NCI-H748 (cell line): Measurements from ENCODE around the gene CNTNAP5.

Experiments used
- DNase-seq: peaks from one replicate; lab custom pipeline; 2025; ENCODE audit not compliant: unreplicated experiment; lab: John Stamatoyannopoulos, UW

Gene CNTNAP5

DNA sequence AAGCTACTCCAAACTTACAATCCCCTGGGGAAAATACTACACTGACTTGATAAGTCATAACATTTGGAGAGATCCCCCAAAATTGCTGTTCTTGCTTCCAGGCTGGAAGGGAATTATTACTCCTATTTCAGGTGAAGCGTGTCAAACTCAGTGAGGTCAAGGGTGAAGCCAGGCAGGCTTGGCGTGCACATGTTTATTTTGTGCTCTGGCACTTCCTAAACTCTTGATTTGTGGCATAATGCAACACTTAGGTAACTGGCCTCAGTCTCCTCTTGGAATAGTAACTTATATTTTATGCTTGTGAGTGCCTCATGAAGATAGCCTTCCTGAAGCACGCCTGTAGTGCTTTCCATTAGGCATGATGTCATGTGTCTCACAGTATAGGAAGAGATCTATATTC lies 751.2 kb downstream of the CNTNAP5 start:
- no peak for DNase-seq

- DNase-seq, result no peak
Measured at GRCh38 chr2:124778076-124778475, 753.0 kb downstream of the CNTNAP5 start.

GRCh38 chr2:124796647-124797046 lies 771.6 kb downstream of the CNTNAP5 start:
- no peak for DNase-seq

- DNase-seq, result no peak
Measured at GRCh38 chr2:124797049-124797448, 772.0 kb downstream of the CNTNAP5 start.

- DNase-seq, result no peak
Measured at GRCh38 chr2:124798551-124798950, 773.5 kb downstream of the CNTNAP5 start.

DNA sequence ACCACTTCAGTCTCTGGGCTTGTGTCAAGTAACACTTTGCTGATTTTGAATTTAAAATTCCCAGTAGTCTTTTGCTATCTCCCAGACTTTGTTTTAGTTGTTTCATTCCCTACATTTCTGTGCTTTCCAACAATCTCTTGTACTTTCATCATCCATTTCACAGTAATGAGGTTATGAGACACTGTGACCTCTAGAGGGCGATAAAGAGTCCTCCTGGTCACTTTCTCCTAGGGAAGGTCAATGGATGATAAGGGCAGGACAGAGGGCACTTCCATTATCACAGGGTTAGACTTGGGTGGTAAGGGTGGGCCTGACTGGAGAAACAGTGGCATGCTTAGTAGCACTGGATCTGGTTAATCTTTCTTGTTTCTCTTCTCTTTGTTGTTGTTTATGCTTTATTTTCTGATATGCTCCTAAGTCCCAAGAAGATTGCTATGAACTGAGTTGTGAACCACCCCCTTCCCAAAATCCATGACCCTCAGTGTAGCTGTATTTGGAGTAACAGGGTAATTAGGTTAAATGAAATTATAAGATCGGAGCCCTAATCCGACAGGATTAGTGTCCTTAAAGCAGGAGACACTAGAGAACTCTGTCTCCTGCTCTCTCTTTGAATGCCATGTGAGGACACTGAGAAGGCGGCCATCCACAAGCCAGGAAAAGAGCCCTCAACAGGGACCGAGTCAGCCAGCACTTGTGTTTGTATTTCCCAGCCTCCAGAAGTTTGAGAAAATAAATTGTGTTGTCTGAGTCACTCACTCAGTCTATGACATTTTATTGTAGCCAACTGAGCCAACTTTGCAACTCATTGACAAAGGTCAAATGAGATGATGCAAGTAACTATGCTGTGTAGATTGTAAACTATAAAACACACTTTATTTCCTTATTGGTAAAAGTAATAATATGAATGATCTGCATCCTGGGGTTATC lies 779.2 kb downstream of the CNTNAP5 start:
- DNase-seq, result peak; percentile 48

- DNase-seq, result no peak
Measured at GRCh38 chr2:124805060-124805459, 780.0 kb downstream of the CNTNAP5 start.

GRCh38 chr2:124810132-124810531 lies 785.0 kb downstream of the CNTNAP5 start:
- DNase-seq, result peak; percentile 61

GRCh38 chr2:124814968-124815745 lies 790.1 kb downstream of the CNTNAP5 start:
- DNase-seq, result no peak

DNA sequence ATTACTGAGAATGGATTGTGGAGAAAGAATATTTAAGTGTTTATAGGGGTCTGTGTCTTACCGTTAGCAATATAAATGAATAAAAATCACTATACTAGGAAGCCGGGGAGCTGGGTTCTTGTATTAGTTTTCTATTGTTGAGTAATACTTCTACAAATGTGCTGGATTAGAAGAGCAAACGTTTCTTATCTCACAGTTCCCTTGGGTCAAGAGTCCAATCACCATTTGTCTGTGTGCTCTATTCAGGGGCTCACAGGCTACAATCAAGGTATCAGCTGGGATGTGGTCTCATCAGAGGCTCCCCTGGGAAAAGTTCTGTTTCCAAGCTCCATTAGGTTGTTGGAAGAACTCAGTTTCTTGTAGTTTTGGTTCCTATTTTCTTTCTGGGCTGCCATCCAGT lies 790.9 kb downstream of the CNTNAP5 start:
- no peak for DNase-seq

GRCh38 chr2:124822516-124822915 lies 797.4 kb downstream of the CNTNAP5 start:
- DNase-seq, result no peak

DNA sequence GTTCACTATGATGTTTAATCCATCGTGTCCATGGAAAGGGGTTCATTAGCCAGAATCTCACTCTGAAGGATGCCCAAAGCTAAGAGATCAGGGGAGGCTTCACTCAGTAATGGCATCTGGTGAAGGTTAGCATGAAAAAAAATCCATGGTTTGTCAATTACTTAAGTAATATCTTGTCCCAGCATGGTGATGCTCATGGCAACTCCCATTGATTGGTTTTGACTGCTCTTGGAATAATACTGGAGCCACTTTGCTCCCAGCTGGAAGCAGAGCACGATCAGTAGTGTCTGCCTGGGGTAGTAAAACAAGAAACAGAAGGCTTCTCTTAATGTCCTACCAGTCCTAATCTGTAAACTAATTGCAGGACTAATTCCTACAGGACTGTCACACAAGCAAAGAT lies 799.4 kb downstream of the CNTNAP5 start:
- no peak for DNase-seq

DNA sequence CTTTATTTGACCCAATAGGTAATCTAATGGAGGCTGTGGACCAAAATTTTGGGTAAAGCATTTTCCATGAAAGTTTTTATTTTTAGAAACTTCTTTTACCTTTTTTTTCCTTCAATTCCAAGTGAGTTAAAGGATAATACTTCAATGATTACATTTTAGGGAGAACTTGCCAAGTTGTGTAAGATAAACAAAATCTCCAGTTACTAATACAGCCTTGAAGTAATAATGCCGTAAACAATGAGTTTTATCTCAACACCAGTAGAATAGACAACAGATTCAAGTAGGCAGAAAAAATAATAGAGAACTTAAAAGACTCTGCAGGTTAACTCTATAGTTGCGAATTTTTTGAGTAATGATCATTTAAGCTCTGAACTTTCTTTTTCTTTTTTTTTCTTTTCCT lies 807.4 kb downstream of the CNTNAP5 start:
- no peak for DNase-seq

- no peak for DNase-seq
Measured at GRCh38 chr2:124834331-124834730, 809.2 kb downstream of the CNTNAP5 start.

DNA sequence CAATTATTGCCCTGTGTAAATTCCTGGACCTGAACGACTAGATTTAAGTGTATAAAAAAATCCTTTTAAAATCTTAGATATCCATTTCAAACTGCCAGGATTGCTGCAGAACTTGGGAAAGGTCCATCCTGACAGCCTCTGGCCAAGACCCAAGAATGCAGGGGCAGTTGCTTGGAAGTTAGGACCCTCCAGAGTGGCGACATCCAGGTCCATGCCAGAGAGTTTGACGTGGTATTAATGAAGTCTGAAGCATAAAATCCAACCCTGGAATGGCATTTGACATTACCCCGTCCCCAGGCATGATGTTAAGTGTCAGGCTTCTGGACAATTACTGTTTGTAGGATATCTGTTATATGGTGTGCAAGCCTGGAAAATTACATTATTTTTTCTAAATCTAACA lies 810.2 kb downstream of the CNTNAP5 start:
- DNase-seq, result no peak

- DNase-seq, result peak; percentile 34
Measured at GRCh38 chr2:124836416-124836815, 811.3 kb downstream of the CNTNAP5 start.

DNA sequence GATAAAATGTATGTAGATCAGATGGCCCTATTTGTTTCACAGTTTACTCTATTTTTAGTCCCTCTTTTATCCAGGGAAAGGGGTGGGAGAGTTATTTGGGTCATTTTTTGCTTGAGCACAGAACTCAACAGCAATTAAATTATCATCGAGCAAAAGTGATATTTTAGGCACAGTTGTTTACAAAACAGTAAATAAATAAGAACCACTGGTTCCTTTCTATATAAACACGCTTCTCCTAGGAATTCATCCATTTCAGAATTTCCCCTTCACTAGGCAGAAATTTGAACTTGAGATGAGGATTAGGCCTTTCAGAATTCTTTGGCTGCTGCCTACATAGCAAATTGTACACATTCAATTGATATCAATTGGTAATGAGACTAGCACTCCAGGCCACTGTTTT lies 812.4 kb downstream of the CNTNAP5 start:
- DNase-seq, result no peak

DNA sequence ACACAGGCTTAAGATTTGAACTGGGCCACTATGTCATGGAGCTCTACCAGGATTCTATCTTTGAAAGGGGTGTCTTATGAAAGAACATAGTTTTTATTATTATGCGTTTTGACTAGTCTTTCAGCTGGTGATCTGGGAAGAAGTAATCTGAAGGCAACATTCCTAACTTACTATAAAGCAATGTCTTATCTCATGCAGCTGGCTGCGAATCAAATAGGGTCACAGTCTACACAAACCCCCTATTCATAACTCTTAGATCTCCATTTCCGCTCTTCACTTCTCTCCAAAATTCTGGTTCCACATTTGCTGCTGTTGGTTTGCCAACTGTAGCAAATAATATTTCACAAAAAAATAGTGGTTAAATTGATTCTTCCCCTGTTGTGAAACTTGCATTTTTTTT lies 813.3 kb downstream of the CNTNAP5 start:
- DNase-seq, result no peak

DNA sequence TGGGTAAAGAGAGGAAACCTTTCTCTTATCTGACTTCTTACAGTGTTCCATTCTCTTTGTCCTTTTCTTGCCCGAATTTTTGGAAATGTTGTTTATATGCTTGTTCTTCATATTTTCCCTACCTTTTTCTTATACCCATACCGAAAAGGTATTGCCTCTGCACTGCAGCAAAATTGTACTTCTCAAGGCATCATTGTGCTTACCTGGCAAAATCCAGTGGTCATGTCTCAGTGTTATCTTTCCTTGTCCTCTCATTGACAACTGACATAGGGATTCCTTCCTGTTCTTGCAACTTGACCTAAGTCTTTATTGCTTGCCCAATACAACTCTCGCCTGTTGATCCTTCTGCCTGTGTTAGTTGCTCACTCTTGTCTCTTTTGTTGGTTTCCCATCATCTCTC lies 842.2 kb downstream of the CNTNAP5 start:
- DNase-seq, result no peak

GRCh38 chr2:124874219-124874618 lies 849.1 kb downstream of the CNTNAP5 start:
- no peak for DNase-seq

DNA sequence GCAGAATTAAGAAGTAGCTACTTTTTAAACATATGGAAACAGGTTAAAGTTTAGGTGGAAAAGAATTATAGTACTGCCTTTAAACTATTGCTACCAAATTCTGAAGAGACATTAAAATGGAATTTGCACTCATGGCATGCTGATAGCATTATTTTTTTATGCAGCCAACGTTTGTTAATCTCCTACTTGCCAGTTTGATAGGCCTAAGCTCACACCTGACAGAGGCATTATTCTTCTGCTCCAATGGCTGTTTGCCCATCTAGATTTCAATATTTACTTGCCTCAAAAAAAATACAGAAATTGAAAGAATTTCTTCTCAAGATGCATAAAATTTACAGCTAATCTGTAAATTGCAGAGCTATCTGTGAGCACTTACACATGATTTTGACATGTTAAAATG lies 849.6 kb downstream of the CNTNAP5 start:
- DNase-seq, result no peak

GRCh38 chr2:124875627-124876244 lies 850.6 kb downstream of the CNTNAP5 start:
- DNase-seq, result no peak
